Activated CD4-positive, alpha-beta T cell treated with anti-CD3 and anti-CD28 coated beads, Interleukin-2, amount 50 U/mL, for 16 hours (primary cell): ENCODE results near the gene MTHFR.
"Not testable (repeated sequence)": the region's sequence is repeated elsewhere in the genome, so short reads cannot be mapped to it uniquely, and the experiment has no call there.

Source experiments
- DNase-seq: peaks from one replicate; pipeline ENCODE4 v3.0.0-alpha.2; 2020

Gene MTHFR

DNA sequence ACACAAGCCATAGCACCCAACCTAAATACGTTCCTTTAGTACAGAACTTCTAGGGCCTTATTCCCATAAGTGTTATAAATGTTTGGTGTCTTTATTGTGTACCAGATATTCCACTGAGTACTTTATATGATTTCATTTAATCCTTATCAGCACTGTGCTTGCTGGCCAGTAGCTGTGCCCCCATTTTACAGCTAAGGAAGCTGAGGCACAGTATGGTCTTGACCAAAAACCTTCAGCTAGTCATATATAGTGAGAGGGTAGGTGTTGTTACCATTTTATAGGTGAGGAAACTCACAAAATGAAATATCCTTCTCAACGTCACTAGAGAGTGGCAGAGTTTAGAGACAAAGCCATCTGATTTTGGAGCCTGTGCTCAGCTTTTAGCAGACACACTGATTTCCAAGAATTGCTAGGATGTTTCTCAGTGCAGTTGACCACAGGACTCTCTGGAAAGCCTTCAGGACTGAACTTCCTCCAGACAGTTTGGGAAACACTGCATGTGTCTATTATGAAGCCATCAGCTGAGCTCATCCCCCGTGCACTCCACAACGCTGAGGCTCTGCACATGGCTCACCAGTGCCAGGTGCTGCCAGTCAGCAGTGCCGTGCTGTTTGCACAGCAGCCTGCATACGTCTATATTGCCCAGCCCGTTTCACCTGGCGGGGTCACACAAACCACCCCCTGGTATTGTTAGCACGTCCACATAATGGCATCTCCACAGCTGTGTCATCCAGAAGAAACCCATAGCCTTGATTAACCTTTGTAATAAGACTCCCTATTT lies 26.4 kb upstream of the MTHFR start:
- DNase-seq, result no peak

DNA sequence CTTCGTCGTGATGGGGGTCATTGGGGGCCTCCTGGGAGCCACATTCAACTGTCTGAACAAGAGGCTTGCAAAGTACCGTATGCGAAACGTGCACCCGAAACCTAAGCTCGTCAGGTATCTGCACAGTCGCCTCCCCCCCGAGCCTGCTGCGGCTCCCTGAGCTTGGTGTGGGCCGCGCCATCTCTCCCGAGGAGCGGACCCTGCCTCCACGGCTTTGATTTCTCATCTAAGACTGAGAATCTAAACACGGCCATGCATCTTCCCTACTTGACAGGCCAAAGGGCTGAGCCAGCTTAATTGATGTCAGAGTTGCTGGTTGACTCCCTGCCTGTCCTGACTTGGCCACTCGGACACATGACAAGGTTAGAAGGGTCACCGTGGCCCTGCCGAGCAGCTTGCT lies 22.7 kb upstream of the MTHFR start:
- DNase-seq, result no peak

DNA sequence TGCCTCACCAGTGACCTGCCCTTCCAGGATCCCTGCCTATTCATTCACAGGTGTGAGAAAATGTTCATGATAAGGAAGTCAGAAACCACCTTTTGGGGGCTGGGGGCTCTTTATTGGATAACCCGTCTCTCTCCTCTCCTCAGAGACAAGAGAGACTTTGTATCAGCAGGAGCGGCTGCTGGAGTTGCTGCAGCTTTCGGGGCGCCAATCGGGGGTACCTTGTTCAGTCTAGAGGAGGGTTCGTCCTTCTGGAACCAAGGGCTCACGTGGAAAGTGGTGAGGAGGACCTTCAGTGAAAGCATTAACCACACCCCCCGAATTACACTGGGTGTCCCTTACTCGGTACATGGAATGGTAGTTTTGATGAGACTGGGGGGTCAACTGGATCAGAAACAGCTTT lies 21.2 kb upstream of the MTHFR start:
- no peak for DNase-seq

DNA sequence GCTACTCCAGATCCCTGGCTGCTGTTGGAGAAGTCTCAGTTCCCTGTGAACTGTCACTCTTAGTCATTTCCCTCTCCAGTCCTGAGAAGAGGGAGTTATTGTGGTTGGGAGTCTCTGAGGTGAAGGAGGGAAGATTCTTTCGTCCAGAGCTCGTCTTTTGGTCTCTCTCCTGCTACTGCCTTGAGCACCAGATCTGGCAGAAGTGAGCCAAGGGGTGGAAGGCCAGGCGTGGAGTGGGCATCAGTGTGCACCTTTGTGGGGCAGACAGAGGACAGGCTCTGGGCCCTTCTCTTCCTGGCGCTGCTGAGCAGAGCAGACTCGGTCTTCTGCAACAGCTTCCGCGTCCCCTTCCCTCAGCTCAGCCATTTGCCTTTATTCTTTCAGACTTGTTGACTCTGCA lies 19.4 kb upstream of the MTHFR start:
- no peak for DNase-seq

DNA sequence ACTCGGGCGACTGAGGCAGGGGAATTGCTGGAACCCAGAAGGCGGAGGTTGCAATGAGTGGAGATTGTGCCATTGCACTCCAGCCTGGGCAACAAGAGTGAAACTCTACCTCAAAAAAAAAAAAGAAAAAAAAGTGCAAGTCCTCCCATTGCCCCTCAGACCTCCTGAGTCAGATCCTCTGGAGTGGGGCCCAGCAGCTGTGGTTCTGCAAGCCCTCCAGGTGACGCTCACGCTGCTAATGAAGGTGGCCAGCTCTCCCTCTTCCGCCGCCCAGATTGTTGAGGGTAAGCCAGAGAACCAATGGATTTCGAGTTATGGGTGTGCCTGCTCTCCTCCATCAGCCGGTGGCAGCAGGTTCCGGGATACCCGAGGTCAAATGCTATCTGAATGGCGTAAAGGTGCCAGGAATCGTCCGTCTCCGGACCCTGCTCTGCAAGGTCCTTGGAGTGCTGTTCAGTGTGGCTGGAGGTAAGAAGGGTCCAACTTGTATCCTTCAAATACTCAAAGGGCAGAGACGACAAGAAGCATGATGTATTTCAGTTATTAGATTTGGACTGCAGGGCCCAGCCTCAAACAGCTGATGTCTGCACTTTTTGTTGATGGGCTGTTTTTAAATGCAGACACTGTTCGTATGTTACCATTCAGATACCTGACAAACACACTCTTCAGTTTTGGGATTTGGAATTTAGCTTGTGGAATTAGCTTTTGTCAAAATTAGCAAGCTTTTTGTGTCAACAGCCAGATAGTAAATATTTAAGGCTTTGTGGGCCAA lies 17.8 kb upstream of the MTHFR start:
- DNase-seq, result no peak

DNA sequence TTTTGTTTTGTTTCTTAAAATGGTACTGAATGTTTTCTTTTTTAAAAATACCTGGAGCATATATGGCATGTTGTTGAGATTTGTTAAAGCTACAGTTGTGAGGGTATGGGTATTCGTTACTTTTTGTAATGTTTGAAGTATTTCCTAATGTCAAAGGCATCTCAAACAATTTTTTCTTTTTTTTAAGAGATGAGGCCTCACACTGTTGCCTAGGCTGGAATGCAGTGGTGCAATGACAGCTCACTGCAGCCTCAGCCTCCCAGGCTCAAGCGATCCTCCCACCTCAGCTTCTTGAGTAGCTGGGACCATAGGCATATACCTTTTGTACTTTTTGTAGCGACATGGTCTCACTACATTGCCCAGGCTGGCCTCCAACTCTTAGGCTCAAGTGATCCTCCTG lies 16.3 kb upstream of the MTHFR start:
- DNase-seq, result no peak

DNA sequence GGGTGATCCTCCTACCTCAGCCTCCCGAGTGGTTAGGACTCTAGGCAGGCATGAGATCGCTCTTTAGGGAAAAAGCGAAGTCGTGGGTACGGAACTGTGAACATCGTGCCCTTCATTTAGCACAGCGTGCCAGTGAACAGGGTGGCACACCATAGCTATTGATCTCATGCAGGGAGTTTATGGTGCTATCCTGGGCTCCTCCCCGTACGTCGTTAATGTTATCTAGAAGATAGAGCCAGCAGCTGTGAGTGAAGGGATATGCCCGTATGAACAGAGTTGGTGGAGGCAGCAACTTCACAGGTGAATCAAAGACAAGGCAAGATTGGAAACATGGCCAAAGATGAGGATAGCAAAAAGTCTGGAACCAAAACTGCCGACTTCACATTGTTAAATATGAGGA lies 11.4 kb upstream of the MTHFR start:
- DNase-seq, result no peak

DNA sequence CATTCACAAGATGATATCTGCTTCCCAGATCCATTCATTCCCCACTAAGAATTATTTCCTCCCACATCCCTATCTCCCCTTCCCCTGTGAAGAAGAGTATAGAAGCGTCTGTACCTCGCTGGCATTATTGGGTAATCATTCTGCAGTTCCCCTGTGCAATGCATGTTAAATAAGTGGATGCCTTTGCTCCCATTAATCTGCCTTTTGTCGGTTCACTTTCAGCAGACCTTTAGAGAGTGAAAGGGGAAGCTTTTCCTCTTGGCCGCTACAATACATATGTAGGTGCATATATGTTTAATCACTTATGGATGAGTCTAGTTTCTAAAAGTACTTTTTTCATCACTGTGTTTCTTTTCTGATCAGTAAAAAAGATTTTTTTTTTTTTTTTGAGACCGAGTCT lies 7.3 kb upstream of the MTHFR start:
- no peak for DNase-seq

DNA sequence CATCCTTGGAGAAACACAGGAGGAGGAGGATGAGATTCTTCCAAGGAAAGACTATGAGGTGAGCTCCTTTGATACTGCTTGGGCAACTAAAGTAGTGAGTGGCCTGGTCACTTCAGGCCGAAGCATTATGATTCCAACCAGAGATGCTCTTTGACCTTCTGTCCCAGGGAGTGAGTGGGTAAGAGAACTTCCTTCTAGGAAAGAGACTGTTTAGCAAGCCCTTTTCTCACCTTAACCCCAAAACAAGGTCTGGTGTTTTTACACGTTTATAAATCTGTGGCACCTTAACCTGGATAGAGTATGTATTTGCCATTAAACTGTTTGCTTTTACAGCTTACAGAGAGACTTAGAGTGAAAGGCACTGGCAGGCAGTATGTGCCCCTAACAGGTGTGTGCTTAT lies 1.4 kb upstream of the MTHFR start:
- DNase-seq, result no peak

DNA sequence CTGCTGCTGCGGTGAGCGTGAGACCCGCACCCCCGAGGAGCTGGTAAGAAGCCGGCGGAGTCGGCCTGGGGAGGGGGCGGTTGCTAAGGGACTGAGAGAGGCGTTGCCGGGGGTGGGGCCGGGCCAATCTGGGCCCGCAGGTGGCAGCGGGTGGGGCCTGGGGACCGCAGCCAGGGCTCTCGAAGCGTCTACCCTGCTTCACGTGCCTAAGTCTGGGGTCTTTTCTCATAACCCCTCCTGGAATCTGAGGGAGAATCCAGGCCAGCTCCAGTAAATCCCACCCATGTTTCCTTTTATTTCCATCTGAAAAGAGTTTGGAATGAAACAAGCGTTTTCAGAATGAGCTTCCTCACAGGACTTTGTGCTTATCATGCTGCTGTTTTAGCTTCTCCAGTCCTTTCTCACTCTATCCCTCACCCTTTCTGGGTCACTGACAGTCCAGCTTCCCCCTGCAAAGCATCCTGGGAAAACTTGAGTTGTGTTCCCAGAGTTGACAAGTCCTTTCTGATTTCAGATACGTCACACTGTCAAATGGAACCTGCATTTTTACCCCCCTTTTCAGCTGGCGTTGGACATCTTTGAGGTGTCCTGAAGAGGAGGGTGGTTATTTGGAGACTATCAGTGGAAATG lies 658 bp upstream of the MTHFR start:
- peak; percentile 24 for DNase-seq

DNA sequence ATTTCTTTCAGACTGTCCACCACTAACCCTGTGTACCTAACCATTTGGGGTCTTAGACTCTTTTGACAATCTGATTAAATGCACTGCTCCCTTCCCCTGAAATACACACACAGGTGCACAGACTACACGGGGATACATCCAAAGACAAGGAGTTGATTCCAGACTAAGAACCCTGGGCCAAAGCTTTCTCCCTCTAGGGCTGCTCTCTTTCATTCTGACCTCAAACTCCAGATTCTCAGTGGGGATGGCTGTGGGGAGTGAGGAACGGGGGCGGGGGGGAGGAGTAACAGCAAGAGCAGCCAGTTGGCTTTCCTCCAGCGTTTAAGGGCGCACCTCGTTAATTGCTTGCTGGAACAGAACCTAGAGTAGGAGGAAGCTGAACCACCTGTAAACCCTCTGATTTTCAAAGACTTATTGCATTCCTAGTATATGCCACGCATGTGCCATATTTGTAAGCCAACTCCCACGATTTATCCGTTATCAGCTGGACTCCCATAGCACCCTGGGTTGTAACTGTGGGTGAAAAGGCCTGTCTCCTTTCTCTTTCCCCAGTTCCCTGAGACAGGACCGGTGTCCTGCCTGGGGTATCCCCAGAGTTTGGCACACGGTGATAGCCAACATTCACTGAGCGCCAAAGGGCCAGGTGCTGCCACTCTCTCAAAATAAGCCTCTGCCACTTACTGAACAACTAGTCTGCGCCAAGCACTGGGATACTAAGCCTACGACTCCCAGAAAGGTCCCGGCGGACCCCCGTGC lies 920 bp downstream of the MTHFR start:
- peak; percentile 10 for DNase-seq

DNA sequence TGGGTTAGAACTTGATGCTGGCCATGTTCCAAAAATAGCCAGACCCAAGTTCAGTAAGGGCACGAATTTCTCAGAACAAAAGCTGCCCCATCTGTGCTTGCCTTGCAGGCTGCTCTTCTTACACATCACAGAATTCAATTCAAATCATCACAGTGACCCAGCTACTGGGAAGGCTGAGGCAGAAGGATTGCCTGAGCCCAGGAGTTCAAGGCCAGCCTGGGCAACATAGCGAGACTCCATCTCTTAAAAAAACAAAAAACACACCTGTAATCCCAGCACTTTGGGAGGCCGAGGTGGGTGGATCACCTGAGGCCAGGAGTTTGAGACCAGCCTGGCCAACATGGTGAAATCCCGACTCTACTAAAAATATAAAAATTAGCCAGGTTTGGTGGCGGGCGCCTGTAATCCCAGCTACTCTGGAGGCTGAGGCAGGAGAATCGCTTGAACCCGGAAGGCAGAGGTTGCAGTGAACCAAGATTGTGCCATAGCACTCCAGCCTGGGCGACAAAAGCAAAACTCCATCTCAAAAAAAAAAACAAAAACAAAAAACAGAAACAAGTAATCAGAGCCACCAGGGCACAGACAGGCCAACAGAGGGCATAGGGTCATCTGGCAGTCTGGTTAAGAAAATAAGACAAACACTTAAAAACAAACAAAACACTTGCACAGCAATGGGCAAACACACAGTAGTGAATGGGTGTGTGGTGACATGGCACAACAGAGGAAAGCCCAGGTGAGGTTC lies 1.7 kb downstream of the MTHFR start:
- DNase-seq, result not testable (repeated sequence)

DNA sequence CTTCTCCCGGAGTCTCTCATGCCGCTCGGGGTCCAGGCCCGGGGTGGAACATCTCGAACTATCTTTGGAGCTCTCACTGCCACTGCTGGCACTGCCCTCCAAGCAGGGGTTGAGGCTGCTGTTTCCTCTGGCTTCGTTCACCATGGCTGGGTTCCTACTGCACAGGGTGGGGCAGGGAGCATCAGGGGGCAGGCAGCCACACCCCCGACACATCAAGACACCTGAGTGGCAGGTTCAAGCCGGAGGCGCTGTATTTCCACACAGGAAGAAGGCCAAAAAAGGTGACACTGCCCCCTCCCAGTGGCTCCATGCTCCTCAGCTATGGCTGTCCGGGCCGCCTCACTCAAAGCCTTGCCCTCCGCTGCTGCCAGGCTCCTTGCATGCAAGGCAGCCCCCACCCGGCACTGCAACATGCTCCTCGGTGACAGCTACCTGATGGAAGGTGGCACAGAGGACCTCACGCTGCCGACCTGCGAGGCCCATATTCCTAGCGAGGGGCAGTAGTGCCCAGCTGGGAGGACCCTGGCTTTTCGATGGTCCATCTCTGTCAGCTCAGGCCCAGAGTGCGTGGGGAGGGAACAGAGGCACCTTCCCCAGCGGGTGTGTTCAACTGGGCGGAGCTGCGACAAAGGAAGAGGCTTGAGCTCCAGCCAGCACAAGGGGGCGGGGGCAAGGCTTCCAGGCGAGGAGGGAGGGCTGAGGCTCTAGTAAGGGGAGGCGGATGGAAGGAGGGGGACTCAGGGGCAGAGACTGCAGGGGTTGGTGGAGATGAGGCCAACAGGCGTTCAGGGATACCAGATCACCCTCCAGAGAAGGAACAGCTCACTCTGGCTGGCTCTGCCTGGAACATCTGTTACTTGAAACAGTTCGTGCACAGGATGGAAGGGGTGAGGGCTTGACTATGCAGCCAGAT lies 2.5 kb downstream of the MTHFR start:
- DNase-seq, result peak; percentile 79

DNA sequence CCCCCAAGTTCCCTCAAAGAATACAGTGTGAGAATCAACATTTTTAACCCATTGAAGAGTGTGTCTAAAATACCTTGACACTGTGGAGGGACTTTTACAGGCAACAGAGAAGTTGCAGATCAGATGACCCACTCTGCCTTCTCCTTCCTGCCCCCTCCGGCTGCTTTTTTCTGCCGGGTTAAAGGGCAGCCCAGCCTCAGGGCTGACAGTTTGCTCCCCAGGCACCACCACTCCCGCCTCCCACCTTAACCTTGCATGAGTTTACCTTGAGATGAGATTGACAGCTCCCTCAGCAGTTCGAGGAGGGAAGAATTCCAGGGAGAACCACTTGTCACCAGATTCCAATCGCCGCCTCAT lies 3.2 kb downstream of the MTHFR start:
- DNase-seq, result no peak

DNA sequence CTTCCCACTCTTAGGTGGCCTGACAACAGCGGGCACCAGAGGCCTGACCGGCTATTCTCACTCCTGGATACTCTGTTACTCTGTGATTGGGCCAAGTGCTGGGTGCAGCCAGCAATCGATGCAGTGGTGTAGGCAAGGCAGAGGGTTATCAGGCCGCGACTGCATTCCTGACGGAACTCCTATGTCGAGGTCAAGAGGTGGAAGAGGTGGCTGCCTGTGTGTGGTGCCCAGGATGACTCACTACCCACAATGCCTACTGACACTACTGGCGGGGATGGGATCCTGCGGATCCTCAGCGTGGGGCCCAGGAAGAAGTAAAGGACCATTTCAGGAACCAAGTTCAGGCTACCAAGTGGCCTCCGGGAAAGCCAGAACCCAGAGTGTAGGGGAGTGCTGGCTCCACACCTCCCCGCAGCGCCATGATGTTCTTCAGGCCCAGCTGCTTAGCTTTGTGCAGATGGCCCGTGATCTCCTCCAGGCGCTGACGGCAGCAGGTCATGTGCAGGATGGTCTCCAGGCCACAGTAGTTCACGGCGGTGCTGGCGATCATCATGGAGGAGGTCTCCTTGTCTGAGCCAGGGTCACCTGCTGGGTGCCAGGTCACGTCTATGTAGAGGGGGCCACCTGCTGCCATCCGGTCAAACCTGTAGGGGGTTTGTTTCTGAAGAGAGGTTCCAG lies 4.9 kb downstream of the MTHFR start:
- no peak for DNase-seq

DNA sequence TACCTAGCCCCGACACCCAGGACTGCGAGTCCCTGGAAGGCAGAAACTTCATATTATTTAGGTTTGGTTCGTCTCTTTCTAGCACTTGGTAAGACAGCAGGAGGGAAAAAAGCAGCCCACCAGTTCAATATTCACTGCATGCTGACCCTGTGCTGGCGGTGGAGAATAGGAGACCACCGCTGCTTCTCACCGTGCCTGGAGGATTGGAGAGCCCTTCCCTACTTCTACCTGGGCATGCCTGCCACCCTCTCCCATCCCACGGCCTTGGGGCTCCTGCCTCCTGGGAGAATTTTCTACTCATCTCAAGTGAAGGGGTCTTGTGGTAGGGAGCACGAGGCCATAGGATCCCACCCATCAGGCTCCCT lies 5.4 kb downstream of the MTHFR start:
- no peak for DNase-seq

DNA sequence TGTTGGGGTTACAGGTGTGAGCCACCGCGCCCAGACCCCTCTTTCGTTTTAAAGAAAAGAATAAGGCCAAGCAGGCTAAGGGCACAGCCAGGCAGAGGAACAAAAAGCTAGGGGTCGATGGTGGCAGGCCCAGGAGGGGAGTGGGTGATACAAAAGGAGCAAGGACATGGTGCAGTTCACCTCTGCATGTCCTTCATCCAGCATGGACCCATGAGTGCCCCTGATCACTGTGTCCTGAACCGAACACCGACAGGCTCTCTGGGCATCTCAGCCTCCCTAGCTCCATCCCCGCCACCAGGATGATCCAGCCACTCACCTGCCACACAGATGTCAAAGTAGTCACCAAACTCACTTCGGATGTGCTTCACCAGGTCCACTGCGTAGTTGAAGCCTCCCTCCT lies 5.9 kb downstream of the MTHFR start:
- DNase-seq, result no peak

DNA sequence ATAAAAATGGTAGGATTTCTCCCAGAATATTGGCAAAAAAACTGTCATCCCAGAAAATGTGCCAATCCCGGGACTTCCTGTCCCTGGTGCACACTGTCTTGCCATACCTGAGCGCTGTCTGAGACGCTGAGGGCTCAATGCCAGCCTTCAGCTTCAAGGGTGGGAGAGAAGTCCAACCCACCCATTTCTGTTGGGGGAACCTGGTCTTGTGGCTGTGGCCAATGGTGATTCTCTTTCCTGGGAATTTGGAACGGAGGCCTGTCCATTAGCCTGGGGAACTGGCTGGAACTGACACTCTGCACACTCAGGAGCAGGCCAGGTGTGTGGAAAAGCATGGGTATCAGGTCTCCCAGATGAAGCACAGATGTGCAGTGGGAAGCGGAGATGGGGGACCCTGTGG lies 6.7 kb downstream of the MTHFR start:
- no peak for DNase-seq

DNA sequence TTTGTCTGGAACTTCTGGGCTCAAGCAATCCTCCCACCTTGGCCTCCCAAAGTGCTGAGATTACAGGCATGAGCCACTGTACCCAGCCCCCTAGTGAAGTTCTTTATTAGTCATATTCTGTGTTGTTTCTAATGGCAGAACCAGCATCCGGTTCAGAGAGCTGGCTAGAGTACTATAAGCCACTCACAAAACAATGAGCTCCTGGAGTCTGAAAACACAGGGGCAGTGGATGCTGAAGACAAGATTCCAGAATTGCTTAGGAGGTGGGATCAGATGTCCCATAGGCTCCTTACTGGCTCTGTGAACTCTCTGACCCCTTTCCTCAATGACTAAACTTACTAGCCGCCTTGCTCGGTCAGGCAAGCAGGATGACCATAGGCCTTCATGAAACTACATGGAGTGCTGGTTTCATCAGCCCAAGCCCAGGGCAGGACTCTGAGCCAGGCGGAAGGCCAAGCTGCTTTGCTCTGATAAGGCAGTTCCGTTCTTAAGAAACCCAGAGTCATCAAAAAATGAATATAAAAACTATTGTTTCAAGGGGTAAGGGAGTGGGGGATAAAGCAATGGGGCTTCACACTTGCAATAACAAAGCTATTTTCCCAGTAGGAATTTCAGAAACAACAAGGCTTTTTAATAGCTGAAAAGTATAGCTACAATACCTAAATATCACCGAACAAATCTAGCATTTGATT lies 8.1 kb downstream of the MTHFR start:
- DNase-seq, result no peak

DNA sequence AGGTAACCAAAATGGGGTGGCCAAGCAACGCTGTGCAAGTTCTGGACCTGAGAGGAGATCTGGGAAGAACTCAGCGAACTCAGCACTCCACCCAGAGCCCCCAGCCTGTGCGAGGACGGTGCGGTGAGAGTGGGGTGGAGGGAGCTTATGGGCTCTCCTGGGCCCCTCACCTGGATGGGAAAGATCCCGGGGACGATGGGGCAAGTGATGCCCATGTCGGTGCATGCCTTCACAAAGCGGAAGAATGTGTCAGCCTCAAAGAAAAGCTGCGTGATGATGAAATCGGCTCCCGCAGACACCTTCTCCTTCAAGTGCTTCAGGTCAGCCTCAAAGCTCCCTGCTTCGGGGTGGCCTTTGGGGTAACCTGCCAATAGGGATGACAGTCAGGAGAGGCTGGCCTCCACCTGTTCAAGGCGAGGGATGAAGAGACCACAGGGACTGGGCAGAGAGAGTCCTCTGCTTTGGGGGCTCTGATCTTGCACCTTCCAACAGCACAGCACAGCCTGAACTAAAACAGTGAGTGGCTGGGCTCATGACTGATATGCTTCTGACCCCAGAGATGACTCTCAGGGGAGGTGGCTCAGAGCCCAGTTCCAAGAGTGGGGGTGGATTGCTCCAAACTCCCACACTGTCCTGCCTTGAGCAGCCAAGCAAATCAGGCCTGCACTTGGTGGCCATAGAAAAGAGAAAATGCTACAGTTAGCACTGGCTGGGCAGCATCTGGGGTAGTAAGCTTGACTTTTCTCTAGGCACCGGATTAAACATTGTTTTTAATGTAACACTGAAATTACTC lies 9.5 kb downstream of the MTHFR start:
- DNase-seq, result no peak
